K562 (cell line): ENCODE results near the gene HKDC1. TPM values are rescaled to one million over a fixed set of nuclear protein-coding genes. Genes with fewer than 3 reads are reported as not detected.

Experiments
- CEBPB ChIP-seq: fragments of 450-650 bp; IDR thresholded peaks from 2 replicates; pipeline ENCODE4 v1.6.1; 2016; ENCODE audit warnings: missing genetic modification characterization, missing compliant biosample characterization
- CXXC5 ChIP-seq: fragments of 250-450 bp; sonication (Bioruptor Pico); IDR thresholded peaks from 2 replicates; pipeline ENCODE4 v1.8.0; 2022; ENCODE audit warnings: inconsistent platforms, mild to moderate bottlenecking, moderate library complexity
- HNRNPLL ChIP-seq: fragments of 200-400 bp; formaldehyde crosslinking; IDR thresholded peaks from 2 replicates; pipeline ENCODE4 v1.6.1; 2017; ENCODE audit warnings: low read length, low read depth, mild to moderate bottlenecking; ENCODE audit not compliant: poor library complexity, severe bottlenecking
- KDM1A ChIP-seq, 2 experiments: fragments of 450-650 bp; IDR thresholded peaks; 2 replicates each; pipeline ENCODE4 v1.6.1; 2016; ENCODE audit warnings: mild to moderate bottlenecking in 2 of 2
- RCOR1 ChIP-seq, 2 experiments: IDR thresholded peaks; 2 replicates each; pipeline ENCODE4 v1.6.1; 2012; ENCODE audit warnings: low read depth in 2 of 2, low read length in 2 of 2, borderline replicate concordance in 1 of 2, improper control_type of control experiment in 1 of 2
- TEAD1 ChIP-seq, 2 experiments: fragments of 450-650 bp in 1 of 2; sonication (generic) in 1 of 2; formaldehyde crosslinking; IDR thresholded peaks; 2 replicates each; pipeline versions ENCODE4 v1.4.0 to v1.8.0; 2020 to 2022; ENCODE audit warnings: mild to moderate bottlenecking in 2 of 2, missing genetic modification reagents in 1 of 2
- ZEB2 ChIP-seq: fragments of 450-650 bp; IDR thresholded peaks from 2 replicates; pipeline ENCODE4 v1.6.1; 2016
- ZNF431 ChIP-seq: sonication (generic); formaldehyde crosslinking; IDR thresholded peaks from 2 replicates; pipeline ENCODE4 v1.8.0; 2022; ENCODE audit warnings: mild to moderate bottlenecking, missing genetic modification reagents
- ZNF444 ChIP-seq: fragments of 250-450 bp; sonication (Bioruptor Pico); IDR thresholded peaks from 2 replicates; pipeline ENCODE4 v1.4.0; 2020; ENCODE audit warnings: mild to moderate bottlenecking, moderate library complexity
- polyA plus RNA-seq, 8 experiments: library from polyadenylated mRNA; depleted of rRNA in 4 of 8; stranded (reverse) in 5 of 8; unstranded in 3 of 8; fragments of >200 nt; fragmentation: Nextera tagmentation in 2 of 8; fragmentation: Illumina TruSeq in 1 of 8; extraction: Ambion mirVana in 2 of 8; extraction: Trizol in 1 of 8; gene quantifications; 2 replicates each; pipeline versions ENCODE4 v1.2.1 to v1.2.3, GENCODE V29; 2011 to 2014; ENCODE audit warnings: inconsistent platforms in 1 of 8, missing spikeins in 1 of 8
- total RNA-seq, 7 experiments: library from RNA; depleted of rRNA in 6 of 7; stranded (reverse); fragments of >200 nt in 6 of 7; fragmentation: Illumina TruSeq in 2 of 7; extraction: Trizol in 2 of 7; gene quantifications; 2 replicates each; pipeline versions ENCODE4 v1.2.1 to v1.2.3, GENCODE V29; 2011 to 2021; ENCODE audit warnings: low replicate concordance in 1 of 7
- TF ChIP-seq, protein P1 (sequence below): sonication (generic); formaldehyde crosslinking; IDR thresholded peaks from 2 replicates; pipeline ENCODE4 v1.8.0; 2022; ENCODE audit warnings: mild to moderate bottlenecking, missing genetic modification reagents
- TF ChIP-seq, protein P2 (sequence below): fragments of 250-450 bp; sonication (Bioruptor Pico); IDR thresholded peaks from 2 replicates; pipeline ENCODE4 v1.4.0; 2020; ENCODE audit warnings: borderline replicate concordance
- TF ChIP-seq, protein P3 (sequence below): fragments of 250-450 bp; sonication (Bioruptor Pico); IDR thresholded peaks from 2 replicates; pipeline ENCODE4 v1.8.0; 2022; ENCODE audit warnings: inconsistent platforms
- TF ChIP-seq, protein P4 (sequence below): fragments of 250-450 bp; sonication (Bioruptor Pico); IDR thresholded peaks from 2 replicates; pipeline ENCODE4 v1.8.0; 2022; ENCODE audit warnings: moderate library complexity, mild to moderate bottlenecking, inconsistent platforms
- TF ChIP-seq, protein P5 (sequence below), 2 experiments: fragments of 450-650 bp; conservative IDR thresholded peaks; 2 replicates each; pipeline ENCODE4 v1.6.1; 2017; ENCODE audit warnings: mild to moderate bottlenecking in 2 of 2, moderate library complexity in 2 of 2

HKDC1 gene
- total and polyA plus RNA-seq, 9 of the 15 experiments (the other 6 are each of a cell fraction or from before 2014, with no cell fraction given) = 0.04 to 0.22 (median 0.11) TPM; not detected in 5

DNA sequence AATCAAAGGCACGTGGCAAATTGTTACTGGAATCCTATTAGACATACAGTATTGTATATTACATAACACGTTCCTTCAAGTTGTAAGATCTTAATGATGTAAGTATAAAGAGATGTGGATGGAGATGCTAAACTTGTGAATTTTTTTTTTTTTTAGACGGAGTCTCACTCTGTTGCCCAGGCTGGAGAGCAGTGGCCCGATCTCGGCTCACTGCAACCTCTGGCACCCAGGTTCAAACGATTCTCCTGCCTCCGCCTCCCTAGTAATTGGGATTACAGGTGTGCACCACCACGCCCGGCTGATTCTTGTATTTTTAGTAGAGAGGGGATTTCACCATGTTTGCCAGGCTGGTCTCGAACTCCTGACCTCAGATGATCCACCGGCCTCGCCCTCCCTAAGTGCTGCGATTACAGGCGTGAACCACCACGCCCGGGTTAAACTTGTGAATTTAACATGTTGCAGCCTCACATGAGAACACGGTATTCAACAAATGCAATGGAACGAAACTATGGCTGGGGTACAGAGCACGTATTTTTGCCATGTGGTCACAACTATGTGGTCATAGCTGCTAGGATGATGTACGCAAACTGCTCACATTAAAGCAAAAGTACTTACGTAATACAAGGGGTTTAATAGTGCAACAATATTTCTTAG, 40.9 kb upstream of the HKDC1 start (continued):
- TF ChIP-seq, protein P1, sequence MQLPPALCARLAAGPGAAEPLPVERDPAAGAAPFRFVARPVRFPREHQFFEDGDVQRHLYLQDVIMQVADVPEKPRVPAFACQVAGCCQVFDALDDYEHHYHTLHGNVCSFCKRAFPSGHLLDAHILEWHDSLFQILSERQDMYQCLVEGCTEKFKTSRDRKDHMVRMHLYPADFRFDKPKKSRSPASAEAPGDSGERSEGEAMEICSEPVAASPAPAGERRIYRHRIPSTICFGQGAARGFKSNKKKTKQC (CRISPR knock-in tag) = peak; percentile 34; the same call in 1 of the 2 replicates
- TF ChIP-seq, protein P2, sequence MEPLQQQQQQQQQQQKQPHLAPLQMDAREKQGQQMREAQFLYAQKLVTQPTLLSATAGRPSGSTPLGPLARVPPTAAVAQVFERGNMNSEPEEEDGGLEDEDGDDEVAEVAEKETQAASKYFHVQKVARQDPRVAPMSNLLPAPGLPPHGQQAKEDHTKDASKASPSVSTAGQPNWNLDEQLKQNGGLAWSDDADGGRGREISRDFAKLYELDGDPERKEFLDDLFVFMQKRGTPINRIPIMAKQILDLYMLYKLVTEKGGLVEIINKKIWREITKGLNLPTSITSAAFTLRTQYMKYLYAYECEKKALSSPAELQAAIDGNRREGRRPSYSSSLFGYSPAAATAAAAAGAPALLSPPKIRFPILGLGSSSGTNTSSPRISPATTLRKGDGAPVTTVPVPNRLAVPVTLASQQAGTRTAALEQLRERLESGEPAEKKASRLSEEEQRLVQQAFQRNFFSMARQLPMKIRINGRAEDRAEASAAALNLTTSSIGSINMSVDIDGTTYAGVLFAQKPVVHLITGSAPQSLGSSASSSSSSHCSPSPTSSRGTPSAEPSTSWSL (CRISPR knock-in tag) = 0 out of 2 replicates have a peak, but pooled peaks have one; percentile 29
- no peak for TF ChIP-seq ZNF444 (CRISPR knock-in tag)
- TF ChIP-seq ZEB2 = no peak
- TF ChIP-seq RCOR1 (IDR thresholded peaks at IDR 0.05; ENCODE audit: borderline replicate concordance in 1 of 2, low read depth in 2 of 2, low read length in 2 of 2) = peak in 1 of 2 experiments; percentile 49; a peak in 1 of 4 replicates
- peak; percentile 41; the same call in 1 of the 2 replicates for TF ChIP-seq ZNF431 (CRISPR knock-in tag)
- TF ChIP-seq, protein P3, sequence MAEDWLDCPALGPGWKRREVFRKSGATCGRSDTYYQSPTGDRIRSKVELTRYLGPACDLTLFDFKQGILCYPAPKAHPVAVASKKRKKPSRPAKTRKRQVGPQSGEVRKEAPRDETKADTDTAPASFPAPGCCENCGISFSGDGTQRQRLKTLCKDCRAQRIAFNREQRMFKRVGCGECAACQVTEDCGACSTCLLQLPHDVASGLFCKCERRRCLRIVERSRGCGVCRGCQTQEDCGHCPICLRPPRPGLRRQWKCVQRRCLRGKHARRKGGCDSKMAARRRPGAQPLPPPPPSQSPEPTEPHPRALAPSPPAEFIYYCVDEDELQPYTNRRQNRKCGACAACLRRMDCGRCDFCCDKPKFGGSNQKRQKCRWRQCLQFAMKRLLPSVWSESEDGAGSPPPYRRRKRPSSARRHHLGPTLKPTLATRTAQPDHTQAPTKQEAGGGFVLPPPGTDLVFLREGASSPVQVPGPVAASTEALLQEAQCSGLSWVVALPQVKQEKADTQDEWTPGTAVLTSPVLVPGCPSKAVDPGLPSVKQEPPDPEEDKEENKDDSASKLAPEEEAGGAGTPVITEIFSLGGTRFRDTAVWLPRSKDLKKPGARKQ (CRISPR knock-in tag) = no peak
- peak; percentile 46 to 58; a peak in 2 of 4 replicates for TF ChIP-seq KDM1A (IDR thresholded peaks at IDR 0.05)
- peak in 1 of 2 experiments; percentile 80; a peak in 2 of 4 replicates for TF ChIP-seq TEAD1 (CRISPR knock-in tag; IDR thresholded peaks at IDR 0.05)
- TF ChIP-seq, protein P4, sequence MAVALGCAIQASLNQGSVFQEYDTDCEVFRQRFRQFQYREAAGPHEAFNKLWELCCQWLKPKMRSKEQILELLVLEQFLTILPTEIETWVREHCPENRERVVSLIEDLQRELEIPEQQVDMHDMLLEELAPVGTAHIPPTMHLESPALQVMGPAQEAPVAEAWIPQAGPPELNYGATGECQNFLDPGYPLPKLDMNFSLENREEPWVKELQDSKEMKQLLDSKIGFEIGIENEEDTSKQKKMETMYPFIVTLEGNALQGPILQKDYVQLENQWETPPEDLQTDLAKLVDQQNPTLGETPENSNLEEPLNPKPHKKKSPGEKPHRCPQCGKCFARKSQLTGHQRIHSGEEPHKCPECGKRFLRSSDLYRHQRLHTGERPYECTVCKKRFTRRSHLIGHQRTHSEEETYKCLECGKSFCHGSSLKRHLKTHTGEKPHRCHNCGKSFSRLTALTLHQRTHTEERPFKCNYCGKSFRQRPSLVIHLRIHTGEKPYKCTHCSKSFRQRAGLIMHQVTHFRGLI (CRISPR knock-in tag) = no peak
- TF ChIP-seq CEBPB = peak; percentile 97
- peak; percentile 94 for TF ChIP-seq HNRNPLL
- TF ChIP-seq, protein P5, sequence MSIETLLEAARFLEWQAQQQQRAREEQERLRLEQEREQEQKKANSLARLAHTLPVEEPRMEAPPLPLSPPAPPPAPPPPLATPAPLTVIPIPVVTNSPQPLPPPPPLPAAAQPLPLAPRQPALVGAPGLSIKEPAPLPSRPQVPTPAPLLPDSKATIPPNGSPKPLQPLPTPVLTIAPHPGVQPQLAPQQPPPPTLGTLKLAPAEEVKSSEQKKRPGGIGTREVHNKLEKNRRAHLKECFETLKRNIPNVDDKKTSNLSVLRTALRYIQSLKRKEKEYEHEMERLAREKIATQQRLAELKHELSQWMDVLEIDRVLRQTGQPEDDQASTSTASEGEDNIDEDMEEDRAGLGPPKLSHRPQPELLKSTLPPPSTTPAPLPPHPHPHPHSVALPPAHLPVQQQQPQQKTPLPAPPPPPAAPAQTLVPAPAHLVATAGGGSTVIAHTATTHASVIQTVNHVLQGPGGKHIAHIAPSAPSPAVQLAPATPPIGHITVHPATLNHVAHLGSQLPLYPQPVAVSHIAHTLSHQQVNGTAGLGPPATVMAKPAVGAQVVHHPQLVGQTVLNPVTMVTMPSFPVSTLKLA (conservative IDR thresholded peaks at IDR 0.05) = no peak
- TF ChIP-seq CXXC5 = 0 out of 2 replicates have a peak, but pooled peaks have one; percentile 9
